NB4 (cell line): Measurements from ENCODE around the gene LIG4.
A peak's percentile ranks its signal among the peaks of the same experiment; 100 is the strongest.

Experiments
- DNase-seq: peaks from one replicate; pipeline ENCODE4 v3.0.0; 2010; ENCODE audit warnings: low read depth
- H3K4me3 ChIP-seq: one replicate; pipeline ENCODE4 v1.5.1; 2011; ENCODE audit warnings: mild to moderate bottlenecking, low read depth, low read length, moderate library complexity
- CTCF ChIP-seq: IDR thresholded peaks from one replicate; pipeline ENCODE4 v1.5.1; 2012; ENCODE audit warnings: low read depth, low read length
- MAX ChIP-seq: IDR thresholded peaks from 2 replicates; pipeline ENCODE4 v1.6.1; 2011; ENCODE audit warnings: low read depth, low read length
- MYC ChIP-seq: IDR thresholded peaks from 2 replicates; pipeline ENCODE4 v1.6.1; 2011; ENCODE audit warnings: low read depth, low read length
- POLR2A ChIP-seq: IDR thresholded peaks from 2 replicates; pipeline ENCODE4 v1.6.1; 2011; ENCODE audit warnings: mild to moderate bottlenecking; ENCODE audit not compliant: insufficient read length; ENCODE audit errors: extremely low read depth

The LIG4 gene

GRCh38 chr13:108227651-108228272, 12.4 kb upstream of the LIG4 start:
- TF ChIP-seq POLR2A (no peak), MYC (peak; percentile 24; the same call in 1 of the 2 replicates), CTCF (peak; percentile 60)
- DNase-seq: peak; percentile 64

GRCh38 chr13:108226184-108226583, 10.8 kb upstream of the LIG4 start:
- H3K4me3 ChIP-seq: no peak overlapping the region
- TF ChIP-seq MYC (no peak), CTCF (no peak), POLR2A (no peak), MAX (no peak)
- DNase-seq: no peak

More at GRCh38 chr13:108227651-108228272, 12.4 kb upstream of the LIG4 start:
- H3K4me3 ChIP-seq: no peak overlapping the region

- H3K4me3 ChIP-seq: no peak overlapping the region
- TF ChIP-seq CTCF: no peak
- no peak for TF ChIP-seq POLR2A
- no peak for TF ChIP-seq MAX
- TF ChIP-seq MYC: no peak
- DNase-seq: peak; percentile 37
Measured at GRCh38 chr13:108225440-108225839, 10.1 kb upstream of the LIG4 start.

GRCh38 chr13:108223687-108224503, 8.6 kb upstream of the LIG4 start:
- TF ChIP-seq MAX (no peak), POLR2A (no peak), MYC (no peak), CTCF (no peak)
- H3K4me3 ChIP-seq: no peak overlapping the region
- no peak for DNase-seq

GRCh38 chr13:108220041-108220440, 4.7 kb upstream of the LIG4 start:
- no peak for TF ChIP-seq MYC
- no peak for TF ChIP-seq CTCF
- TF ChIP-seq MAX: no peak
- no peak for TF ChIP-seq POLR2A
- peak; percentile 17 for DNase-seq
- H3K4me3 ChIP-seq: no peak overlapping the region
